Stimulated activated memory B cell treated with anti-CD40 and anti-IgM and Interleukin-4, amounts not matched to agents 10 μg/mL and 1 μg/mL and 100 μg/mL, for 72 hours (primary cell): ENCODE measurements around the gene GALNT3.

Experiments used
- ATAC-seq: fragments of 150-1000 bp; cut with Tn5 transposase; 2 replicates; pipeline ENCODE4 v1.10.0; 2021
- H3K27ac Mint-ChIP-seq: one replicate; pipeline ENCODE4 v1.8.0; 2022; ENCODE audit warnings: mild to moderate bottlenecking, mixed read lengths
- H3K27me3 Mint-ChIP-seq: one replicate; pipeline ENCODE4 v1.8.0; 2022; ENCODE audit warnings: mixed read lengths
- H3K36me3 Mint-ChIP-seq: one replicate; pipeline ENCODE4 v1.8.0; 2022; ENCODE audit warnings: mixed read lengths
- H3K4me1 Mint-ChIP-seq: one replicate; pipeline ENCODE4 v1.8.0; 2022; ENCODE audit warnings: mixed read lengths
- H3K4me3 Mint-ChIP-seq: one replicate; pipeline ENCODE4 v1.8.0; 2022; ENCODE audit warnings: mild to moderate bottlenecking, moderate library complexity, mixed read lengths
- H3K9me3 Mint-ChIP-seq: one replicate; pipeline ENCODE4 v1.8.0; 2022; ENCODE audit warnings: mixed read lengths

The GALNT3 gene

DNA sequence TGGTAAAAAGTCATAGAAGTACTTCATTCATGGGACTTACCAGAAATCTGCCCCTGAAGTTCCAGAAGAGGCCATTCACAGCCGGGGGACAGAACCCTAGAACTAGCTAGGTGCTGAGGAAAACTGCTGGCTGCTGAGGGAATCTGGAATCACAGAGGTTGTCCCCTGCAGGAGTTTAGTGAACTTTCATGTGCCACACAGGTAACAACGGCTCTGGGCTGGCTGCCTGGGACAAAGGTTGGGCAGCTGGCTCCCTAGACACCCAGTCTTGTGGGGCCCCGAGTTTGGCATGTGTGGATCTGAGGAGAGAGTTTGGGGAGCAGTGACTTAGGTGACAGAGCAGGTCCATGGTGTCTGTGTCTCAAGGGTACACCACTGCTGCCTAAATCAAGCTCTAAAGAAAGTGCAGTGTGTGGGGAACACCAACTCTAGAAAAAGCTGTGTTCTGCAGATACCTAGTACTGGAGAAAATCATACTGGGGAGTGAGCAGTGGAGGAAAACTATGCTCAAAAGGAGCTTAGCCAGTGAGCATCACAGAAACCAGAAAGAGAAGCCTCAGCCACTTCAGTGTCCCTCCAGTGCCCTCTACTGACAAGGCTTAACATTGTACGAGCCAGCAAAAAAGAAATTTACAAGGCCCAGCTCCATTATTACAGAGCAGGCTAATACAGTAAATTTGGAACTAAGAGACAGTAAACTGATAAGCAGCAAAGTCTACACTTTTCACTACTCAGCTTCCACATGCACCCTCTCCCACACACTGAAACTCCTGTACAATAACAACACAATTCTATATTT, 15.2 kb downstream of the GALNT3 start:
- no peak overlapping the region for H3K27ac Mint-ChIP-seq
- no peaks in the 10 kb centered on the region for H3K27me3 Mint-ChIP-seq
- H3K36me3 Mint-ChIP-seq, result peaks cover 40% of the 10 kb centered on the region
- no peak overlapping the region for H3K4me3 Mint-ChIP-seq
- peaks cover 18% of the 10 kb centered on the region for H3K4me1 Mint-ChIP-seq
- ATAC-seq, result no peak
- H3K9me3 Mint-ChIP-seq, result peaks cover 3% of the 10 kb centered on the region

DNA sequence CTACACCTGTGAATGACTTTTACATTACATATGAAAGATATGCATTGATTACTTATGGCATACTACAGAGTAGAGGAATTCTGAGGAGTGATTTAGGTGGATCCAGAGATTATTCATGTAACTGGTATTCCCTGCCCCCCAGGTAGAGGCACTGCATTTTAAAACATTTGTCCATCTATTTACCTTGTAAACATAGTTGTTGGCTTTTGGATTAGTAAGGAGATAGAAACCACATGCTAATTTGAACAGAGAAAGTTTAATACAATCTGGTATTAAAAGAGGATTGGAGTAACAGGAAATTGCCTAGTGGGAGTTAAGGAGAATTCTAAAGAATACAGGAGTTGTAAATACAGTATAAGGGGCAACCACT, 15.9 kb downstream of the GALNT3 start:
- no peak overlapping the region for H3K27ac Mint-ChIP-seq
- peaks cover 43% of the 10 kb centered on the region for H3K36me3 Mint-ChIP-seq

DNA sequence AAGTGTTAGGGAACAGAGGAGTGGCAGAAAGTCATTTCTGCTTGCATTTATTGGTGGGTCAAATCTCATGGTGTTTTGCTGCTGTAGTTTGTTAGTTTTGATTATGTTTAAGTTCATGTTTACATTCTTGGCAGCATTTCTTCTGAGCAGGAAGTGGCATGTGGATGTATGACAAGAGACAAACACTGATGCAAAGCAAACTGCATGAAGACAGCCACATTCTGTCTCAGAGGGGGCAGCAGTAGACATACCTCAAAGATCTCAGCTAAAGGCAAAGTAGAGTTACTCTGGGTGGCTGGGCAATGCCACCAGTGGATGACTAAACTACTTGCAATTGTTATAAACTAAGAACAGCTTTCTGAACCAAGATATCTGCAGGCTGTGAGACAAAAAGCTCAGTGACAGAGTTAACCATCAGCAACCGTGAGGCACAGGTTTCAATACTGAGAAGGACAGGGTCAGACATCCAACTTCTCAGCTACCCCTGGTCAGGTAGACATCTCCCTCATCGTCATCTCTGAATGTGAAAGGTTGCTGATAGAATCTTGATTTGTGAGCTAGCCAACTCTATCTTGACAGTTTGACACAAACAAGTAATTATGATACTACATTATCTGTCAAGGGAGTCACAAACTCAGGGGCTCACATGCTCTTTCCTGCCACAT, 16.4 kb downstream of the GALNT3 start:
- H3K27me3 Mint-ChIP-seq, result no peaks in the 10 kb centered on the region
- H3K27ac Mint-ChIP-seq, result no peak overlapping the region
- H3K9me3 Mint-ChIP-seq, result peaks cover 13% of the 10 kb centered on the region
- H3K4me1 Mint-ChIP-seq, result peaks cover 28% of the 10 kb centered on the region
- H3K36me3 Mint-ChIP-seq, result peaks cover 48% of the 10 kb centered on the region
- no peak for ATAC-seq
- H3K4me3 Mint-ChIP-seq, result no peak overlapping the region

More for the DNA sequence above, 15.9 kb downstream of the GALNT3 start:
- no peak overlapping the region for H3K4me3 Mint-ChIP-seq
- H3K4me1 Mint-ChIP-seq, result peaks cover 23% of the 10 kb centered on the region
- no peak for ATAC-seq
- peaks cover 9% of the 10 kb centered on the region for H3K9me3 Mint-ChIP-seq
- no peaks in the 10 kb centered on the region for H3K27me3 Mint-ChIP-seq

DNA sequence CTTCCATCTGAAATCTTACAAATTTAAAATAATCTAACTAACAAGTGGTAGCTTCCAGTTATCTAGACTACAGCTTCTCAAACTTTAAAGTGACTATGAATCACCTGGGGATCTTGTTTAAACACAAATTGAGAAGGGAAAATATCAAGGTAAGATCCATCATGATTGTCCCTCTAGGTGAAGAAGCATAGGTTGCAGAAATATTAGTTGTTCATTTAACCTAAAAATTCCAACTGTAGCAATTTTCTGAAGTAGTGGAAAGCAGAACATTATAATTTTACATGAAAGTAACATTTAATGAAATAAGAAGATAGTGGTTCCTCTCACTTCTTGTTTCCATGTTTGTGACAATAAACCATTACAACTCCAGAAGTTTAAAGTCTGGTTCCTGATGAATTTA, 17.3 kb downstream of the GALNT3 start:
- Mint-ChIP-seq H3K27me3 (no peaks in the 10 kb centered on the region), H3K9me3 (peaks cover 16% of the 10 kb centered on the region), H3K27ac (no peak overlapping the region), H3K4me1 (peaks cover 30% of the 10 kb centered on the region), H3K36me3 (peaks cover 49% of the 10 kb centered on the region), H3K4me3 (no peak overlapping the region)
- no peak for ATAC-seq

DNA sequence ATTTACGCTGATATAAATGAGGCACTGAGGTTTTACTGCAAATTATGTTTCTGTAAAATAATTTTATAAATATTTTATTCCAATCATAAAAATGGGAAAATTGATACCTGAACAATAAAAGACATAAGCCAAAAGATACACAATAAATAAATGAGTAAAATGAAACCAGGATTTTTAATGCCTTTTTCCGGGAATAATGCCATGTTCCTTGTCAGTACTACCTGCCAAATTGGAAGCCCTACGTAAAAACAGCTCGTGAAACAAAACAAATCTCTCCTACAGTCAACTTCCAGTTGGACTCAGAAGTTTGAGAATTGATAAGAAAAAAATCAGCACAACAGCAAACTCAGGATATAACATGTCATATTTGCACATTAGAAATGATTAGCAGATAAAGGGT, 18.0 kb downstream of the GALNT3 start:
- no peak for ATAC-seq

DNA sequence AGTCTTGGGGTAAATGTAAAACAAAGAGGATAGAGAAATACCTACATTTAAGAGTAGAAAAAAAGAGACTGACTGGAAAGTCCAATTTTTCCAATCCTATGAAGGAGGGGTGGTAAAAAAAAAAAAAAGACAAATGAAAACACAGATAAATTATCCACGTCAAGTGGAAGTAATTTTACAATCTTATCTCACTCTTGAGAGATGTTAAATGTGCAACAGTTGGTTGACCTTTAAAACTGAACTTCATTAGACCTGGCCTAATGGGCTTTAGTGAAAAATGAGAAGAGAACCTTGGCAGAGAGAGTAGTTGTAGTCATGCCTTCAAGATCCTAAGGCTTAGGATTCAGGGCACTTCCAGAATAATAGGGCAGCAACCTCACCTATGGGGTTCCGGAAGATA, 20.4 kb downstream of the GALNT3 start:
- no peak for ATAC-seq
- peaks cover 37% of the 10 kb centered on the region for H3K36me3 Mint-ChIP-seq
- peaks cover 13% of the 10 kb centered on the region for H3K9me3 Mint-ChIP-seq
- H3K27me3 Mint-ChIP-seq, result no peaks in the 10 kb centered on the region
- H3K27ac Mint-ChIP-seq, result no peak overlapping the region
- peaks cover 29% of the 10 kb centered on the region for H3K4me1 Mint-ChIP-seq
- no peak overlapping the region for H3K4me3 Mint-ChIP-seq

More for the DNA sequence above, 18.0 kb downstream of the GALNT3 start:
- Mint-ChIP-seq H3K36me3 (peaks cover 49% of the 10 kb centered on the region), H3K4me3 (no peak overlapping the region), H3K4me1 (peaks cover 30% of the 10 kb centered on the region), H3K27me3 (no peaks in the 10 kb centered on the region), H3K27ac (no peak overlapping the region), H3K9me3 (peaks cover 16% of the 10 kb centered on the region)

GRCh38 chr2:165772183-165772582, 21.9 kb downstream of the GALNT3 start:
- no peak overlapping the region for H3K4me3 Mint-ChIP-seq
- no peak for ATAC-seq
- no peaks in the 10 kb centered on the region for H3K27me3 Mint-ChIP-seq
- peaks cover 13% of the 10 kb centered on the region for H3K9me3 Mint-ChIP-seq
- H3K4me1 Mint-ChIP-seq, result peaks cover 14% of the 10 kb centered on the region
- peaks cover 30% of the 10 kb centered on the region for H3K36me3 Mint-ChIP-seq
- H3K27ac Mint-ChIP-seq, result no peak overlapping the region

- Mint-ChIP-seq H3K4me3 (no peak overlapping the region), H3K9me3 (no peaks in the 10 kb centered on the region), H3K4me1 (no peaks in the 10 kb centered on the region), H3K27me3 (no peaks in the 10 kb centered on the region), H3K36me3 (peaks cover 5% of the 10 kb centered on the region), H3K27ac (no peak overlapping the region)
- ATAC-seq, result no peak
Measured at GRCh38 chr2:165766326-165766927, 27.6 kb downstream of the GALNT3 start.

DNA sequence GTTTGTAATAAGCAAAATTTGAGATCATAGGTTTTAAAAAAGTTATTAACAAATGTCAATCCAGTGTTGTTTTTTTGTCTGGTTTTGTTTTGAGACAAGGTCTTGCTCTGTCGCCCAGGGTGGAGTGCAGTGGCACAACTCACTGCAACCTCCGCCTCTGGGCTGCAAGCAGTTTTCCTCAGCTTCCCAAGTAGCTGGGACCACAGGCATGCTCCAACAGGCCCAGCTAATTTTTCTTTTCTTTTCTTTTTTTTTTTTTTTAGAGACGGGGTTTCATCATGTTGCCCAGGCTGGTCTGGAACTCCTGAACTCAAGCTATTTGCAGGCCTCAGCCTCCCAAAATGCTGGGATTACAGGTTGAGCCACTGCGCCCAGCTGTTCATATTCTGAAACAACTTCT, 31.3 kb downstream of the GALNT3 start:
- no peak overlapping the region for H3K4me3 Mint-ChIP-seq
- ATAC-seq, result no peak
- no peaks in the 10 kb centered on the region for H3K4me1 Mint-ChIP-seq
- no peak overlapping the region for H3K27ac Mint-ChIP-seq
- H3K36me3 Mint-ChIP-seq, result no peaks in the 10 kb centered on the region
- no peaks in the 10 kb centered on the region for H3K9me3 Mint-ChIP-seq
- no peaks in the 10 kb centered on the region for H3K27me3 Mint-ChIP-seq

- Mint-ChIP-seq H3K27ac (no peak overlapping the region), H3K27me3 (no peaks in the 10 kb centered on the region), H3K4me3 (no peak overlapping the region), H3K9me3 (no peaks in the 10 kb centered on the region), H3K4me1 (no peaks in the 10 kb centered on the region), H3K36me3 (no peaks in the 10 kb centered on the region)
- no peak for ATAC-seq
Measured at GRCh38 chr2:165757906-165758675, 36.0 kb downstream of the GALNT3 start.

DNA sequence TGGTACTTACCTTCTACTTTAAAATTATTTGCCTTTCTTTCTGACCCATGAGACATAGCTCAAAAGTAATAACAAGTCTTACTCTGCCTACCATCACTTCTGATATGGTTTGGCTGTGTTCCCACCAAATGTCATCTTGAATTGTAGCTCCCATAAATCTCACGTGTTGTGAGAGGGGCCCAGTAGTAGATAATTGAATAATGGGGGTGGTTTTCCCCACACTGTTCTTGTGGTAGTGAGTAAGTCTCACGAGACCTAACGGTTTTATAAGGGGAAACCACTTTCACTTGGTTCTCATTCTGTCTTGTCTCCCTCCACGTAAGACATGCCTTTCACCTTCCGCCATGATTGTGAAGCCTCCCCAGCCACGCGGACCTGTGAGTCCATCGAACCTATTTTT, 47.5 kb downstream of the GALNT3 start:
- no peaks in the 10 kb centered on the region for H3K9me3 Mint-ChIP-seq
- no peak overlapping the region for H3K4me3 Mint-ChIP-seq
- H3K27ac Mint-ChIP-seq, result no peak overlapping the region
- no peak for ATAC-seq
- peaks cover 23% of the 10 kb centered on the region for H3K36me3 Mint-ChIP-seq
- H3K4me1 Mint-ChIP-seq, result peaks cover 10% of the 10 kb centered on the region
- no peaks in the 10 kb centered on the region for H3K27me3 Mint-ChIP-seq

- Mint-ChIP-seq H3K4me1 (peaks cover 10% of the 10 kb centered on the region), H3K27me3 (no peaks in the 10 kb centered on the region), H3K9me3 (no peaks in the 10 kb centered on the region), H3K36me3 (peaks cover 23% of the 10 kb centered on the region), H3K4me3 (no peak overlapping the region), H3K27ac (no peak overlapping the region)
- no peak for ATAC-seq
Measured at GRCh38 chr2:165745916-165746315, 48.1 kb downstream of the GALNT3 start.

DNA sequence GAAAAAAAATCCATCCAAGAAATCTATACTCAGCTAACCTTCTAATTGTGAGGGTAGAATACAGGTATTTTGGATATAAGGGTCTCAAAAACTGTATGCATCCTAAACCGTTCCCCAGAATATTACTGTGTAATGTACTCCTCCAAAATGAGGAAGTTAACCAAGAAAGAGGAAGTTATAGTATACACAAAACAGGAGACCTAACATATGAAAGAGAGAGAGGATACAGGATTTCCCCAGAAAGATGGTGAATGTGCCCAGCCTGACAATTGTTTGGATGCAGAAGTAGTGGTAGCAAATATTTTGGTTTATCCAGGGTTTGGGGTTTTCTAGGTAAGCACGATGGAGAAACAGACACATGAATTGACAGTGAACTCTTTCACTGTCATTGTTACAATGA, 50.6 kb downstream of the GALNT3 start:
- peak overlapping the region; percentile 20 for H3K27ac Mint-ChIP-seq
- H3K36me3 Mint-ChIP-seq, result peaks cover 13% of the 10 kb centered on the region
- no peaks in the 10 kb centered on the region for H3K27me3 Mint-ChIP-seq
- H3K9me3 Mint-ChIP-seq, result no peaks in the 10 kb centered on the region
- H3K4me3 Mint-ChIP-seq, result no peak overlapping the region
- ATAC-seq, result peak; percentile 96
- H3K4me1 Mint-ChIP-seq, result peaks cover 10% of the 10 kb centered on the region

DNA sequence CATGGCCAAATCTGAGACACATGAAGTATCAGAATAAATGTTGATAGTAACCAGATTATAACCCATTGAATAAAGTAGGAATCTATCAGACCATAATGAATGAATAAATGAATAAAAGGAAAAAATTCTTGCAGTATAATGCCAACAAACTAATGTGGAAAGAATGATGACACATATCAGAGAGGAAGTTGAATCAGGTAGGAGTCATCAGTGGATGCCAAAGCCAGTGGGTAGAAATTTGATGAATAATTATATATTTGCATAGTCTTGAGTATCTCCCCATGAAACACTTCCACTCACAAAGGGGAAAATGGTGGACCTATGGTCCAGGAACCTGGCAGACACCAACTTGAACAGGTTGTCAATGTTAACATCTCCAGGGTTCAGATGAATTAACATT, 68.6 kb downstream of the GALNT3 start:
- ATAC-seq, result no peak
- Mint-ChIP-seq H3K27me3 (peaks cover 18% of the 10 kb centered on the region), H3K4me3 (no peak overlapping the region), H3K27ac (no peak overlapping the region), H3K4me1 (peaks cover 12% of the 10 kb centered on the region), H3K36me3 (no peaks in the 10 kb centered on the region), H3K9me3 (no peaks in the 10 kb centered on the region)

DNA sequence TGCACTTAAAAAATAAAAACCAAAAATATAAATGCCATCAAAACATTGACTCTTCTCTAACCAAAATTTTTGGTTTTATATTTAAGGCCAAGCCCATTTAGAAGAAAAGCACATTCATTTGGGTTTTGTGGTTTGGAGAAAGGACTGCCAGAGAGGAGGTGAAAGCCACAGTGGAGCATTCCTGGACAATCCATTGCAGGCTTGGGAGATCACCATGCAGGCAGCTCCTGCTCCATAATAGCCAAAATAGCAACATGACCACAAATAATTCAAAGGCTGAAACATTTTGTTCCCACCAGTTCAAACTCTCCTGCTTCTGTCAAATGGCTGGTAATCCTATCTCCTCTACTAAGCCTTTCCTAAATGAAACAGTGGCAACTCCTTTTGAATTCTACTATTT, 73.5 kb downstream of the GALNT3 start:
- no peak overlapping the region for H3K27ac Mint-ChIP-seq
- no peak overlapping the region for H3K4me3 Mint-ChIP-seq
- H3K36me3 Mint-ChIP-seq, result no peaks in the 10 kb centered on the region
- no peaks in the 10 kb centered on the region for H3K4me1 Mint-ChIP-seq
- H3K9me3 Mint-ChIP-seq, result no peaks in the 10 kb centered on the region
- ATAC-seq, result no peak
- peaks cover 25% of the 10 kb centered on the region for H3K27me3 Mint-ChIP-seq
